GM21723 (cell line): ENCODE data around the gene CNPY2.
"Not testable (repeated sequence)": the region's sequence is repeated elsewhere in the genome, so short reads cannot be mapped to it uniquely, and the experiment has no call there.

Experiments used
- ATAC-seq: cut with Tn5 transposase; IDR thresholded peaks from one replicate; pipeline ENCODE4 v1.9.1; 2021; ENCODE audit warnings: mild to moderate bottlenecking, moderate library complexity; ENCODE audit not compliant: unreplicated experiment

The CNPY2 gene

DNA sequence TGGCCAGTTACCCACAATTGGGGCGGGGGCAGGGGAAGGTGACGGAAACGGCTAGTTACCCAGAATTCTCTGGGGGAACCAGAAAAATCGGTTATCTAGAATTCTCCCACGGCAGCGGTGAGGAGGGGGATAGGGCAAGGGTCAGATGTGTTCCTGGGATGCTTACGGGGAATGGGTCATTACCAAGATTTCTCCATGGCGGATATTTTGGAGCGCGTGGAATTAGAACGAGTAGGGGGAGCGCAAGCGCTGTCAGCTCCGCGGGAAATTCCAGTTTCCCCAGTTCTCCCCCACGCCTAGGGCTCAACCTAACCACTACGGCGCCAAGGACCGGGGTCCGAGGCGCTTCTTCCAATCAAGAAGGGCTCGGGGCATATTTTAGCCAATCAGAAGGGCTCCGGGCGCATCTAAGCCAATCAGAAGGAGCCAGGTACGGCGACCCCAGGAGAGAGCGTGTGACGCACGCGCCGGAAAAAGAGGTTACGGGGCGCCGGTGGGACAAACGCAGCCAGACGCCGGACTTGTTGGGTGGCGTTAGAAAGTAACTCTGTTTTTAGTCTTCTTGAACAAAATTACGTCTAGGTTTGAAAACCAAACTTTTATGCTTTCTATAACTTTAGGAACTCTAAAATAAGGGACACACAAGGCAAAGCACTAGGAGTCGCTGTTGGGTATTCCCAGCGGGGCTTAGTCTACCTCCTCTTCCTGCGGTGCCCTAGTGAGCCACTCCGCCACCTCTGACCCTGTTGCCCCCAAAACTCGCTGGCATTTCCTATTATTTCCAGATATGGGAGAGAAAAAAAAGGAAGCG, 18.1 kb upstream of the CNPY2 start, which contains the start of gene PAN2:
TSS of gene PAN2 (minus strand) at position 322 of the 811 bp plus-strand sequence. CDS start 906 bp downstream, outside the sequence.
- peak; percentile 93 for ATAC-seq

DNA sequence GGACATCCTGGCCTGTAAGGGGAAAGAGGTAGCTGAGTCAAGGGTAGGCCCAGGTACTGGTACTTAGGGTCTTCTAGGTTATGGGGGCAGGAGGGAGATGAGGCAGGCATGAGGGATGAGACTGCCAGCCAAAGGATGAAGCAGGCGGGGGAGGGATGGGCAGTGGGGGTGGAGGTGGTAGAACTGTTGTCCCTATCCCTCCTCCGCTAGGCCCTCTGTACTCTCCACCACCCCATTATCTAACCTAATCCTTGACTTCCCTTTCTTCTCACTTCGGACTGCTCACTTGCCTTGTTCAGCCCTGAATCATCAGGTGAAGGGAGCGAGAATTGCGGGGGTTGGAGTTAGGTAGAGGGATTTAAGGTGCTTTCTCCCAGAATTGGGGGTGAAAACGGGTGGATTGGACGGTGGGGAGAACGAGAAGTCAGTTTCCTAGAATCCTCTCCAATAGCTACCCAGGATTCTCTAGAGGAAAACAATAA, 17.4 kb upstream of the CNPY2 start:
- ATAC-seq: no peak

- ATAC-seq: no peak
Observed at GRCh38 chr12:56332512-56333196, 16.9 kb upstream of the CNPY2 start.

GRCh38 chr12:56330936-56331490, 15.2 kb upstream of the CNPY2 start:
- ATAC-seq: no peak

DNA sequence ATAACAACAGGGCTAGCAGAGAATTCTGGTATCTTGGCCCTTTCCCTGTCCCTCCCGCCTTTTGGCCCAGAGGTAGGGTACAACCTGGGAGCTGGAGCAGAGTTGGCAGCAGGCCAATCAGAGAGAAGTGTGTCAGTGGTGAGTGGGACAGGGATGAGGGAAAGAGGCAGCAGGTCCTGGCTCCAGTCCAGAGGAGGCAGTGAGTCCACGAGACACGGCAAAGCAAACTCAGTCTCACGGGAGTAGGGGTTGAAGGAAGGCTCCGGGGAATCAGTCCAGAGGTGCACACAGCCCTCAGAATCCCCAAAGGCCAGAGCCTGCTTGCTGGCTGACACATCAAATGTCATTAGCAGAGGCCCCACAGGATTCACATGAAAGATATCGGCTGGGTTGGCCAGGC, 10.7 kb upstream of the CNPY2 start:
- ATAC-seq: no peak

GRCh38 chr12:56326126-56326525, 10.3 kb upstream of the CNPY2 start:
- no peak for ATAC-seq

- ATAC-seq: no peak
Observed at GRCh38 chr12:56324206-56324605, 8.4 kb upstream of the CNPY2 start.

GRCh38 chr12:56321610-56322009, 5.8 kb upstream of the CNPY2 start:
- ATAC-seq: not testable (repeated sequence)

DNA sequence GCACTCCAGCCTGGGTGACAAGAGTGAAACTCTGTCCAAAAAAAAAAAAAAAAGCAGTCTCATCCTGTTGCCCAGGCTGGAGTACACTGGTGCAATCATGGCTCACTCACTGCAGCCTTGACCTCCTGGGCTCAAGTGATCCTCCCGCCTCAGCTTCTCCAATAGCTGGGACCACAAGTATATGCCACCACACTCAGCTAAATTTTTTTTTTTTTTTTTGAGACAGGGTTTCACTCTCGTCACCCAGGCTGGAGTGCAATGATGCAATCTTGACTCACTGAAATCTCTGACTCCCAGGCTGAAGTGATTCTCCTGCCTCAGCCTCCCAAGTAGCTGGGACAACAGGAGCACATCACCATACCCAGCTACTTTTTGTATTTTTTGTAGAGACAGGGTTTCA, 5.2 kb upstream of the CNPY2 start:
- no peak for ATAC-seq

DNA sequence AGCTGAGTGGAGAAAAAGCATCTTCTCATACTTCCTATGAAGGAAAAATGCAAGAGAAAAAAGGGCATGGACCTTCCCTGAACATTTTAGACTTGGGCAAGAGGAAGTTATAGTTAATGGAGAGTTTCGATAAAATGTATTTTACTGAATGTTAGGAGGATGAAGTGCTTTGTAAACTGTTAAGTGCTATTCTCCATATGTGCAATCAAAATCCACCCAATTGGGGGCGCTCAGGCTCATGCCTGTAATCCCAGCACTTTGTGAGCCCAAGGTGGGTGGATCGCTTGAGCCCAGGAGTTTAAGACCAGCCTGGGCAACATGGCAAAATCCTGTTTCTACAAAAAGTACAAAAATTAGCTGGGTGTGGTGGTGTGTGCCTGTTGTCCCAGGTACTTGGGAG, 1.9 kb upstream of the CNPY2 start:
- no peak for ATAC-seq

GRCh38 chr12:56315249-56315621, 553 bp downstream of the CNPY2 start:
- ATAC-seq: no peak

GRCh38 chr12:56311003-56311402, 4.8 kb downstream of the CNPY2 start:
- ATAC-seq: no peak

GRCh38 chr12:56308714-56309113, 7.1 kb downstream of the CNPY2 start:
- no peak for ATAC-seq

DNA sequence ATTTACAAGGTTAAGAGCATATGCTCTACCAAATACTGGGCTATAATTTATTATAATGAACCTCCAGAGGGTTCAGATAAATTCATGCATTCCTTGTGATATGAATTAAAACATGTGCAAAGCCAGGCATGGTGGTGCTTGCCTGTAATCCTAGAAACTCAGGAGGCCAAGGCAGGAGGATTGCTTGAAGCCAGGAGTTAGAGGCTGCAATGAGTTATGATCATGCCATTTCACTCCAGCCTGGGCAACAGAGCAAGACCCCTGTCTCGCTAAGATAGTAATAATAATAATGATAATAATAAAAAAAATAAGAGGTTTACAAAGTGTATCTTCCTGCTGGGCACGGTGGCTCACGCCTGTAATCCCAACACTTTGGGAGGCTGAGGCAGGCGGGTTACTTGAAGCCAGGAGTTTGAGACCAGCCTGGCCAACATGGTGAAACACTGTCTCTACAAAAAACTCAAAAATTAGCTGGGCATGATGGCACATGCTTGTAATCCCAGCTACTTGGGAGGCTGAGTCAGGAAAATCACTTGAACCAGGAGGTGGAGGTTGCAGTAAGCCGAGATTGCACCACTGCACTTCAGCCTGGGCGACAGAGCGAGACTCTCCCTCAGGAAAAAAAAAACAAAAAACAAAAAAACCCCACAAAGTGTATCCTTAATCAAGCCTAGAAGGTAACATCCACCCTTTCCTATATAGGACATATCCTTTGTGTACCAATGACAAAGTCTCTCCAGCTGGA, 8.4 kb downstream of the CNPY2 start:
- no peak for ATAC-seq

GRCh38 chr12:56304872-56305590, 10.8 kb downstream of the CNPY2 start:
- no peak for ATAC-seq

DNA sequence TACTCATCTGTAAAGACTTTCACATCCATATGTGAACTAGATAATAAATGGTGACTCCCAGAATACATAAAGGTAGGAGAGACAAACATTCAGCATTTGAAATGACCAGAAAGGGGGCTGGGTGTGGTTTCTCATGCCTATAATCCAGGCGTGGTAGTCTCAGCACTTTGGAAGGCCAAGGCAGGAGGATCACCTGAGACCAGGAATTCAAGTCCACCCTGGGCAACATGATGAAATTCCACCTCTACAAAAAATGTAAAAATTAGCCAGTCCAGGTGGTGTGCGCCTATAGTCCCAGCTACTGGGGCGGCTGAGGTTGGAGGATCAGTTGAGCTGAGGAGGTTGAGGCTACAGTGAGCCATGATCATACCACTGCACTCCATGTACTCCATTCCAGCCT, 11.5 kb downstream of the CNPY2 start:
- no peak for ATAC-seq

DNA sequence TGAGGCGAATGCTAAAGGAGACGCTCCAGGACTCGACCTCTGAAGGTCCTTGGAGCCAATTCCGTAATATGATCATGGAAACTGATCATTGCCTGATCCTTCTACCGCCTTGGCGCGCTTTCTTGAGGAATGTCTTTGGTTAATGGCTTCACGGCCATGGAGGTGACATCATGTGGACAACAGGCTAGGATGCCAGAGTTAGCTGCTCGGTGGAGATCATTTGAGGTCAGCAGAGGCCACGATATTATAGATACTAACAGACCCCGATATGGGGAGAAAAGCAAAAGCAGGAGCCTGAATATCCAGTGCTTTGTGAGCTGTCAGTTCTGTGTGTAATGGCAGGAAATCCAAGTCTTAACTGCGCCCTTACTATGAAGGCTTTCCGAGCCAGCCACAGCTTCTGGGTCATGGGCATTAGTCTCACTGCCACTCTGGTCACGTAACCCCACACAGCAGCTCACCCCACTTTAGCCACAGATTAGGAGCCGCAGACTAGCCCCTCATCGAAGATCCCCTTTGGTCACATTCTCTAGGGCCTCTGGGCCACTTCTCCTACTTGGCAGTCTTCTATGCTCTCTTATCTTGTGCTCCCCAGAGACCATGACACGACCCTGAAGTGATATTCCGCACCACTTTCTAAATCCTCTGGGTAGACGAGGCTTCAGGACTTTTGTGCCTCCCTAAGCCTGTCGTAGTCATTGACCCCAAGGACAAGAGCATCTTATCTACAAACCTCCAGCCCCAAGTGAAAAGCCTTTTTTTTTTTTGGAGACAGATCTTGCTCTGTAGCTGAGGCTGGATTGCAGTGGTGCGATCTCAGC, 14.9 kb downstream of the CNPY2 start:
- no peak for ATAC-seq

GRCh38 chr12:56299853-56300643, 15.7 kb downstream of the CNPY2 start, which contains the start of gene CS:
CS (minus strand) TSS chr12:56300330; CDS start chr12:56300201, 129 bp downstream.
- peak; percentile 89 for ATAC-seq
